CD4-positive, alpha-beta memory T cell (primary cell): ENCODE measurements around the gene LLPH. TPM values are rescaled to one million over a fixed set of nuclear protein-coding genes. Genes with fewer than 3 reads are reported as not detected.

Experiments
- CTCF ChIA-PET: fragments of 350-600 bp; sonication (Branson Sonifier 250); formaldehyde crosslinking; loops from one replicate; lab custom pipeline; 2021; ENCODE audit warnings: inconsistent platforms; ENCODE audit not compliant: partially characterized antibody; lab: Charles Lee
- POLR2A ChIA-PET: fragments of 350-600 bp; sonication (Branson Sonifier 250); formaldehyde crosslinking; loops from one replicate; lab custom pipeline; 2021; ENCODE audit not compliant: partially characterized antibody; lab: Charles Lee
- DNase-seq, 5 donors: peaks; one replicate each; pipeline versions ENCODE4 v3.0.0 to v3.0.0-alpha.2; 2020 to 2022; ENCODE audit warnings: mixed read lengths in 1 of 5
- H3K27ac ChIP-seq: one replicate; pipeline ENCODE4 v1.7.0; 2013; ENCODE audit warnings: low read depth, low read length
- H3K27me3 ChIP-seq: 2 replicates; pipeline ENCODE4 v1.7.0; 2013; ENCODE audit warnings: mild to moderate bottlenecking, low read length, moderate library complexity; ENCODE audit not compliant: insufficient read depth
- H3K36me3 ChIP-seq: 2 replicates; pipeline ENCODE4 v1.7.0; 2013; ENCODE audit warnings: mild to moderate bottlenecking, low read length, moderate library complexity; ENCODE audit not compliant: insufficient read depth
- H3K4me1 ChIP-seq: 2 replicates; pipeline ENCODE4 v1.7.0; 2013; ENCODE audit warnings: mild to moderate bottlenecking, low read length, moderate library complexity; ENCODE audit not compliant: insufficient read depth
- H3K4me3 ChIP-seq, 2 donors: one replicate each; pipeline ENCODE4 v1.7.0; 2013; ENCODE audit warnings: low read length in 2 of 2, mild to moderate bottlenecking in 1 of 2
- H3K9me3 ChIP-seq, 2 donors: one replicate each; pipeline ENCODE4 v1.7.0; 2013; ENCODE audit warnings: low read length in 2 of 2, control low read depth in 1 of 2; ENCODE audit not compliant: control insufficient read depth in 1 of 2
- H3K27ac Mint-ChIP-seq, 7 donors: one replicate each; pipeline ENCODE4 v1.8.0; 2020 to 2021; ENCODE audit warnings: mixed read lengths in 7 of 7, mild to moderate bottlenecking in 6 of 7, inconsistent platforms in 3 of 7, moderate library complexity in 3 of 7
- H3K27me3 Mint-ChIP-seq, 2 donors: one replicate each; pipeline ENCODE4 v1.8.0; 2020 to 2021; ENCODE audit warnings: mixed read lengths in 2 of 2
- H3K36me3 Mint-ChIP-seq, 2 donors: one replicate each; pipeline ENCODE4 v1.8.0; 2020 to 2021; ENCODE audit warnings: mixed read lengths in 2 of 2, inconsistent platforms in 1 of 2, mild to moderate bottlenecking in 1 of 2
- H3K4me1 Mint-ChIP-seq, 4 donors: one replicate each; pipeline ENCODE4 v1.8.0; 2020 to 2021; ENCODE audit warnings: mixed read lengths in 4 of 4, mild to moderate bottlenecking in 1 of 4
- H3K4me3 Mint-ChIP-seq, 8 donors: one replicate each; pipeline ENCODE4 v1.8.0; 2020 to 2021; ENCODE audit warnings: mixed read lengths in 8 of 8, mild to moderate bottlenecking in 7 of 8, moderate library complexity in 6 of 8, inconsistent platforms in 3 of 8
- H3K9me3 Mint-ChIP-seq, 8 donors: one replicate each; pipeline ENCODE4 v1.8.0; 2020 to 2021; ENCODE audit warnings: mixed read lengths in 8 of 8, mild to moderate bottlenecking in 5 of 8, inconsistent platforms in 3 of 8, moderate library complexity in 1 of 8
- intact Hi-C: fragments of 100-400 bp; cut with micrococcal nuclease; formaldehyde crosslinking; loops from one replicate; pipeline ENCODE4 v1.15.1; 2023
- polyA plus RNA-seq, 2 donors: library from polyadenylated mRNA; unstranded; fragments of 300-500 nt; fragmentation: Illumina TruSeq; gene quantifications; one replicate each; pipeline ENCODE4 v1.2.3, GENCODE V29; 2021
- total RNA-seq, 2 experiments: library from RNA; stranded (reverse); gene quantifications; one replicate each; pipeline ENCODE4 v1.2.3, GENCODE V29; 2021

The LLPH gene
- total and polyA plus RNA-seq, 4 experiments from 2014 or later: 25.8 to 35.9 (median 30.2) TPM

GRCh38 chr12:66143868-66144267 lies 13.3 kb upstream of the LLPH start:
- H3K27me3 Mint-ChIP-seq: no peaks in the 10 kb centered on the region
- POLR2A ChIA-PET: no interaction called here
- no peak overlapping the region for H3K4me3 ChIP-seq
- H3K27me3 ChIP-seq: no peaks in the 10 kb centered on the region
- peak overlapping the region in 1 of 7 donors; percentile 55 for H3K27ac Mint-ChIP-seq
- no peaks in the 10 kb centered on the region for H3K9me3 ChIP-seq
- peaks cover 36% of the 10 kb centered on the region for H3K36me3 ChIP-seq
- H3K9me3 Mint-ChIP-seq: peaks cover 2 to 23% (median 19%) of the 10 kb centered on the region in 8 donors
- H3K4me1 ChIP-seq: no peaks in the 10 kb centered on the region
- CTCF ChIA-PET: interaction anchor here (1.2 kb wide), 1 partner anchor 126 kb away, joined by 3 read pairs; no protein-coding TSS in a partner anchor
- H3K27ac ChIP-seq: no peak overlapping the region
- H3K4me3 Mint-ChIP-seq: no peak overlapping the region
- H3K36me3 Mint-ChIP-seq: peaks cover 57 to 74% of the 10 kb centered on the region in 2 donors
- intact Hi-C loops: loop anchor here (10.0 kb wide), 1 partner anchor 261 kb away; no protein-coding TSS in a partner anchor
- peaks cover 3 to 14% (median 8%) of the 10 kb centered on the region in 4 donors for H3K4me1 Mint-ChIP-seq
- DNase-seq: no peak

GRCh38 chr12:66142826-66143225 lies 12.3 kb upstream of the LLPH start:
- Histone ChIP-seq H3K4me1 (no peaks in the 10 kb centered on the region), H3K27ac (no peak overlapping the region), H3K4me3 (no peak overlapping the region), H3K9me3 (no peaks in the 10 kb centered on the region), H3K36me3 (peaks cover 33% of the 10 kb centered on the region), H3K27me3 (no peaks in the 10 kb centered on the region)
- Mint-ChIP-seq H3K4me3 (no peak overlapping the region), H3K27me3 (no peaks in the 10 kb centered on the region), H3K27ac (no peak overlapping the region), H3K36me3 (peaks cover 57 to 71% of the 10 kb centered on the region in 2 donors), H3K4me1 (peaks cover 2 to 7% (median 6%) of the 10 kb centered on the region in 4 donors), H3K9me3 (peaks cover 2 to 23% (median 19%) of the 10 kb centered on the region in 8 donors)
- CTCF ChIA-PET: interaction anchor here (1.2 kb wide), 1 partner anchor 127 kb away, joined by 3 read pairs; no protein-coding TSS in a partner anchor
- POLR2A ChIA-PET: no interaction called here
- no peak for DNase-seq
- intact Hi-C loops: loop anchor here (10.0 kb wide), 1 partner anchor 262 kb away; no protein-coding TSS in a partner anchor

GRCh38 chr12:66141299-66141698 lies 10.7 kb upstream of the LLPH start:
- ChIA-PET POLR2A (interaction anchor here (2.2 to 2.8 kb wide), 2 partner anchors 11 to 28 kb away, joined by 5 to 16 read pairs; partner anchors contain the start of genes LLPH and TMBIM4), CTCF (no interaction called here)
- no peak overlapping the region for H3K27ac ChIP-seq
- no peak for DNase-seq
- peaks cover 40% of the 10 kb centered on the region for H3K36me3 ChIP-seq
- Mint-ChIP-seq H3K27ac (no peak overlapping the region), H3K27me3 (no peaks in the 10 kb centered on the region), H3K4me3 (no peak overlapping the region), H3K36me3 (peaks cover 57 to 71% of the 10 kb centered on the region in 2 donors), H3K9me3 (peaks cover 2 to 23% (median 19%) of the 10 kb centered on the region in 8 donors), H3K4me1 (peaks cover 3 to 8% (median 7%) of the 10 kb centered on the region in 4 donors)
- H3K27me3 ChIP-seq: no peaks in the 10 kb centered on the region
- no peaks in the 10 kb centered on the region for H3K4me1 ChIP-seq
- intact Hi-C loops: loop anchor here (10.0 kb wide), 1 partner anchor 264 kb away; no protein-coding TSS in a partner anchor
- H3K9me3 ChIP-seq: no peaks in the 10 kb centered on the region
- H3K4me3 ChIP-seq: no peak overlapping the region

GRCh38 chr12:66140731-66141130 lies 10.2 kb upstream of the LLPH start:
- POLR2A ChIA-PET: interaction anchor here (2.2 to 2.8 kb wide), 2 partner anchors 10 to 29 kb away, joined by 5 to 16 read pairs; partner anchors contain the start of genes LLPH and TMBIM4

GRCh38 chr12:66139328-66139727 lies 8.8 kb upstream of the LLPH start:
- H3K27me3 Mint-ChIP-seq: no peaks in the 10 kb centered on the region
- peak overlapping the region in 1 of 7 donors; percentile 44 for H3K27ac Mint-ChIP-seq
- H3K9me3 Mint-ChIP-seq: peaks cover 2 to 23% (median 19%) of the 10 kb centered on the region in 8 donors
- CTCF ChIA-PET: no interaction called here
- no peak for DNase-seq
- POLR2A ChIA-PET: interaction anchor here (1.0 to 2.8 kb wide), 2 partner anchors 9 to 30 kb away, joined by 5 to 16 read pairs; partner anchors contain the start of genes LLPH and TMBIM4
- peaks cover 50 to 60% of the 10 kb centered on the region in 2 donors for H3K36me3 Mint-ChIP-seq
- H3K27ac ChIP-seq: no peak overlapping the region
- no peak overlapping the region for H3K4me3 ChIP-seq
- H3K4me3 Mint-ChIP-seq: no peak overlapping the region
- H3K36me3 ChIP-seq: peaks cover 38% of the 10 kb centered on the region
- no peaks in the 10 kb centered on the region for H3K27me3 ChIP-seq
- no peaks in the 10 kb centered on the region for H3K9me3 ChIP-seq
- no peaks in the 10 kb centered on the region for H3K4me1 ChIP-seq
- intact Hi-C loops: loop anchor here (10.0 kb wide), 1 partner anchor 965 kb away; no protein-coding TSS in a partner anchor
- peaks cover 0 to 2% (median under 1%) of the 10 kb centered on the region in 4 donors for H3K4me1 Mint-ChIP-seq

More at GRCh38 chr12:66140731-66141130, 10.2 kb upstream of the LLPH start:
- Histone ChIP-seq H3K27ac (no peak overlapping the region), H3K4me3 (no peak overlapping the region), H3K9me3 (no peaks in the 10 kb centered on the region), H3K36me3 (peaks cover 40% of the 10 kb centered on the region), H3K4me1 (no peaks in the 10 kb centered on the region), H3K27me3 (no peaks in the 10 kb centered on the region)
- Mint-ChIP-seq H3K9me3 (peaks cover 2 to 23% (median 19%) of the 10 kb centered on the region in 8 donors), H3K4me3 (no peak overlapping the region), H3K27me3 (no peaks in the 10 kb centered on the region), H3K27ac (no peak overlapping the region), H3K36me3 (peaks cover 57 to 74% of the 10 kb centered on the region in 2 donors), H3K4me1 (peaks cover under 1 to 8% (median 5%) of the 10 kb centered on the region in 4 donors)
- CTCF ChIA-PET: no interaction called here
- peak in 1 of 5 donors; percentile 12 for DNase-seq
- intact Hi-C loops: loop anchor here (10.0 kb wide), 1 partner anchor 264 kb away; no protein-coding TSS in a partner anchor

GRCh38 chr12:66137937-66138336 lies 7.4 kb upstream of the LLPH start:
- peaks cover 2 to 23% (median 19%) of the 10 kb centered on the region in 8 donors for H3K9me3 Mint-ChIP-seq
- POLR2A ChIA-PET: interaction anchor here (2.4 kb wide), 1 partner anchor 32 kb away, joined by 5 read pairs; the partner anchor contains the start of gene TMBIM4
- no peak overlapping the region for H3K4me3 ChIP-seq
- H3K36me3 ChIP-seq: peaks cover 33% of the 10 kb centered on the region
- H3K27me3 Mint-ChIP-seq: no peaks in the 10 kb centered on the region
- no peaks in the 10 kb centered on the region for H3K9me3 ChIP-seq
- no peaks in the 10 kb centered on the region for H3K27me3 ChIP-seq
- H3K4me1 ChIP-seq: no peaks in the 10 kb centered on the region
- peaks cover 0 to 2% (median under 1%) of the 10 kb centered on the region in 4 donors for H3K4me1 Mint-ChIP-seq
- no peak for DNase-seq
- no peak overlapping the region for H3K27ac ChIP-seq
- no peak overlapping the region for H3K27ac Mint-ChIP-seq
- H3K4me3 Mint-ChIP-seq: no peak overlapping the region
- peaks cover 39 to 46% of the 10 kb centered on the region in 2 donors for H3K36me3 Mint-ChIP-seq
- intact Hi-C loops: loop anchor here (10.0 kb wide), 1 partner anchor 963 kb away; no protein-coding TSS in a partner anchor
- CTCF ChIA-PET: no interaction called here

GRCh38 chr12:66132408-66132807 lies 1.9 kb upstream of the LLPH start:
- Mint-ChIP-seq H3K36me3 (peaks cover 16 to 40% of the 10 kb centered on the region in 2 donors), H3K27ac (peak overlapping the region in 5 of 7 donors; percentile 30 to 93 (median 43)), H3K9me3 (no peaks in the 10 kb centered on the region), H3K4me1 (peaks cover 32 to 47% (median 34%) of the 10 kb centered on the region in 4 donors), H3K4me3 (peak overlapping the region in 2 of 8 donors; percentile 15 to 44), H3K27me3 (no peaks in the 10 kb centered on the region)
- no peak for DNase-seq
- Histone ChIP-seq H3K4me1 (peaks cover 37% of the 10 kb centered on the region), H3K27ac (no peak overlapping the region), H3K4me3 (no peak overlapping the region), H3K36me3 (peaks cover 14% of the 10 kb centered on the region), H3K27me3 (no peaks in the 10 kb centered on the region), H3K9me3 (no peaks in the 10 kb centered on the region)
- ChIA-PET CTCF (interaction anchor here (1.2 to 1.5 kb wide), 2 partner anchors 37 to 38 kb away, joined by 3 read pairs; partner anchors contain the start of gene TMBIM4), POLR2A (interaction anchor here (1.9 to 4.2 kb wide), 2 partner anchors 34 to 37 kb away, joined by 6 to 115 read pairs; partner anchors contain the start of gene TMBIM4)
- intact Hi-C loops: loop anchor here (5.0 to 10.0 kb wide), 2 partner anchors 155 to 958 kb away; no protein-coding TSS in a partner anchor
